Right ventricle myocardium inferior (tissue), 1 donor: ENCODE data around the gene LAMA1. TPM values are rescaled to one million over a fixed set of nuclear protein-coding genes. Genes with fewer than 3 reads are reported as not detected.
"Not testable (repeated sequence)": the region's sequence is repeated elsewhere in the genome, so short reads cannot be mapped to it uniquely, and the experiment has no call there.

Source experiments
- ATAC-seq: fragments of 200-7000 bp; cut with Tn5 transposase; one replicate; pipeline ENCODE4 v1.9.1; 2020; ENCODE audit warnings: mild to moderate bottlenecking, moderate library complexity
- DNase-seq: peaks from one replicate; pipeline ENCODE4 v3.0.0; 2021; ENCODE audit errors: missing footprints
- intact Hi-C: fragments of 100-400 bp; cut with DNase I; formaldehyde crosslinking; loops from one replicate; pipeline ENCODE4 v1.11.0; 2022
- total RNA-seq: library from RNA; stranded (reverse); fragmentation: NEBNext Ultra II Directional; extraction: Animal tissue kit (Norgen Biotek cat#: 25700); gene quantifications from one replicate; pipeline ENCODE4 v1.2.1, GENCODE V29; 2021
- donor health status: DM: no; HTN: yes; CAD: no; lungs with severe emphysema.

Gene LAMA1
- total RNA-seq, 1 donor from 2014 or later = not detected

DNA sequence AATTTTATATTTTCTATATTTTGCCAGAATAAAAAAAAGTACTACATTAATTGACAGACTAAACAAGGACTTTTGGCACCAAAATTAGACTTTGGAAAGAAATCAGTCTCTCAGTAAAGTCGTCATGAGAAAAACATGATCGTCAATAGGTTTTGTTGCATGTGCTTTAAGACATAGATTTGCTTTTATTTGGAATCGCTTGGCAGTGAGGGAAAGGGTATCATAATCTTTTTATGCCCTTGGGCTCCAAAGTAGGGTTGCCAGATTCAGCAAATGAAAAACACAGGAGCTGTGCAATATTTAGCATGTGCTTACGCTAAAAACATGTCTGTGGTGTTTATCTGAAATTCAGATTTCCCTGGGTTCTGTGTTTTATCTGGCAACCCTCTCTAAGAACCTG is 177.6 kb downstream of the LAMA1 start:
- ATAC-seq = no peak
- no peak for DNase-seq
- intact Hi-C loops = no loop called here

DNA sequence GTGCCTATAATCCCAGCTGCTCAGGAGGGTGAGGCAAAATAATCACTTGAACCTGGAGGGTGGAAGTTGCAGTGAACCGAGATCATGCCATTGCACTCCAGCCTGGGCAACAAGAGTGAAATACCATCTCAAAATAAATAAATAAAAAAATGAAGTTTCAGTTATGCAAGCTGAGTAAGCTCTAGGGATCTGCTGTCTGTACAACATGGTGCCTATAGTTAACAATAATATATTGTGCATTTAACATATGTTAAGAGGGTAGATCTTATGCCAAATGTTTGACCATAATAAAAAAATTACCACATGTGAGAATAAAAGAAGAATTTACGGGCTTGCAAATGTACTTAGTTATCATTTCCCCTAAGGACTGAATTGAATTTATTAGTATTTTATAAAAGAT is 179.2 kb downstream of the LAMA1 start:
- ATAC-seq, intact Hi-C loops, DNase-seq: not testable (repeated sequence)

DNA sequence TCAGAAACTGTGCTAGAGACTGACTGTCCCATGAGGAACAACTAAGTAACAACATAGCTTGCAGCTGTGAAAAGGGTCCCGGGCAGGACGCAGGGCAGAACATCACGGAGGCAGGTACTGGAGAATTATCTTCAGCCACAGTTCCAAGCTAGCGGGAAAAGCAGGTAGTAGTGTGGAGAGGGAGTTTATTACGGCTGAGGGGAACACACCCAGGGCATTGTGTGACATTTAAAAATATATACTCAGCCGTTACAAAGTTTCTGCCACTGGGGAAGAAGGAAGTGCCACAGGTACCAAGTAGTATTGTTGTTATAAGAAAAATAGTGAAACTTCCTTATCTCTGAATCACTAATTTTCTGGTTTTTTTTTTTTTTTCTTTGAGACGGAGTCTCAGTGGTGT is 179.6 kb downstream of the LAMA1 start:
- ATAC-seq (no peak), DNase-seq (no peak)
- intact Hi-C loops = no loop called here

DNA sequence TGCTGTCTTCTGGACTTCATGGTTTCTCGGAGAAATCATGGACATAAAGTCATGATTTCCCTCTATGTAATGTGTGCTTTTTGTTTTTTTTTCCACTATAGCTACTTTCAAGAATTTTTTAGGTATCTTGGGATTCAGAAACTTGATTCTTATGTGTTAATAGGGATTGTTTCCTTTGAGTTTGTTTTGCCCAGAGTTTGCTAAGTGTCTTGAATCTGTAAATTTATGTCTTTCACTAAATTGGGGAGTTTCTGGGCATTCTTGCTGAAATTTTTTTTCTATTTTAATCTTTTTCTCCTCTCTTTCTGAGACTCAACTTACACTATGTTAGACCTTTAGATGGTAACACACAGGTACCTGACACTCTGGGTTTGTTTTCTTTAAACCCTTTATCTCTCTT is 182.7 kb downstream of the LAMA1 start:
- intact Hi-C loops = no loop called here
- no peak for DNase-seq
- ATAC-seq = no peak

DNA sequence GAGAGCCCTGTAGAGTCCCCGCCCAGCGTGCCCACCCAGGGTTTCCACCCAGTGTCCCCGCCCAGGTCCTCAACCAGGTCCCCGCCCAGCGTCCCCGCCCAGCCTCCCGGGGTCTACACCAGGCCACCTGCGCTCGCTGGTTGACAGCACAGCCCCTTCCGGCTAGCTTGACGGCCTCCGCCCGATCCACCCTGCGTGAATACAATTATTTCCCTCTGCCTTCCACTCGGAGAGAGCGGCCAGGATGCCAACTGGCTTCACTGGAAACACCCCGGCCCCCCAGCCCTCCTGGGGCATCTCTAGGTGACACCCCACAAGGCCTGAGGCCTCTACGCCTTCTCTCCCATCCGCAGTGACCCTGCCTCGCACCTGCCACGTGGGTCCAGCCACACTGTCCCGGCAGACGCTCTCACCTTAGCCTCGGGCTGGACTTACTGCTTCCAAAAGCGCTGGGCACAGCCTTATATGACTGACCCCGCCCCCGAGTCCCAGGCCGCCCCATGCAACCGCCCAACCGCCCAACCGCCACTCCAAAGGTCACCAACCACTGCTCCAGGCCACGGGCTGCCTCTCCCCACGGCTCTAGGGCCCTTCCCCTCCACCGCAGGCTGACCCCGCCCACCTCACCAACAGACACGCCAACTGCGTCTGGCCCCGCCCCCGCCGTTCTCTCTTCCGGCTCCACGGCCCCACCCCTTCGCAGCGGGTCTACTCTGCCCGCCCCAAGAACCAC is 188.1 kb downstream of the LAMA1 start:
- intact Hi-C loops = no loop called here
- ATAC-seq (no peak), DNase-seq (peak; percentile 73)

DNA sequence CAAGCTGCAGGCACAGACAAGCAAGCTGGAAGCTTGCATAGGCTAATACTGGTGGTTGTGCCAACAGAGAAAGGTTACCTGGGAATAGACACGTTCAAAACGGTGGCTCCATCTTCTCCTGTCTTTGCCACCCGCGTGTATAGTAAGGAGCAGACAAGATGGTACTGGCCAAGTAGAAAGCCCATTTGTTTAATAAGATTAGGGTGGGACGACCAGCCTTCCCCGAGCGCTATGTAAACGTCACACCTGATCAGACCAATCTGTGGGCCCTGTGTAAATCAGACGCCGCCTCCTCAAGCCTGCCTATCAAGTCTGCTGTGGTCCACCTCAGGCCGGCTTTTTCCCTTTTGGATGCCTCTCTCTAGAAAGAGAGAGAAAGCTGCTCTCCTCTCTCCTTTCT is 189.2 kb downstream of the LAMA1 start:
- intact Hi-C loops = no loop called here
- ATAC-seq (no peak), DNase-seq (no peak)

DNA sequence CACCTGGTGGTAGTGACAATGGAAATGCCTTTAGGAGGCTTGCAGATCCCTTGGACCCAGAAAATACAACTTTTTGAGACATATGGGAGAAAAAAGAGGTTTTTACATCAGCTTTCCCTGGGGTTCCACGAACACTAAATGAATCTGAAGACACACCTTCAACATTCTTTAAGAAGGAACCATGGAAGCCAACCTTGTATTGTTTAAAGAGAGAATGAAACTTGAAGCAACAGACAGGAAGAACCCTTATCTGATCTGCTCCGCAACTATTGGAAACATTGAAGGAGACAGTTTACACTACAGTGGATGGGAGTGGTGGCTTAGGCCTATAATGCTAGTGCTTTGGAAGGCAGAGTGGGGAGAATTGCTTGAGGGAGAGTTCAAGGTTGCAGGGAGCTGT is 190.4 kb downstream of the LAMA1 start:
- intact Hi-C loops = no loop called here
- ATAC-seq (no peak), DNase-seq (no peak)

DNA sequence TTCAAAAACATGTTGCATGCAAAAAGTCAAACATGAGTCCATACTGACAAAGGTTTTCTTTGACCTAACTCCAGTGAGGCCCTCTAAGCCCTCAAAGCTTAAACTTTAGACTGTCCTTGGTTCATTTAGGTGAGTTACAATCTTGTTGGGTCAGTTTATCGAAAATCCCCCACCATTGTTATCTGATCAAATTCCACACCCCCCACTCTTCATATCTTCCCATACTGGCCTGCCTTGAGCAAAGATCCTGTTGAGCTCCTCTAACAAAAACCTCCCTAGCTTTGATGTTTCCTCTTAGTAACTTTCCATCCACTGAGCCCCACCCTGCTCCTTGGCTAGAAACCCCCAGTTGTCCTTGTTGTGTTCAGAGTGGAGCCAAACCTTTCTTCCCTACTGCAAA is 194.4 kb downstream of the LAMA1 start:
- ATAC-seq (no peak), DNase-seq (no peak)
- intact Hi-C loops = loop anchor here (5.0 kb wide), 1 partner anchor 254 kb away; no protein-coding TSS in a partner anchor

DNA sequence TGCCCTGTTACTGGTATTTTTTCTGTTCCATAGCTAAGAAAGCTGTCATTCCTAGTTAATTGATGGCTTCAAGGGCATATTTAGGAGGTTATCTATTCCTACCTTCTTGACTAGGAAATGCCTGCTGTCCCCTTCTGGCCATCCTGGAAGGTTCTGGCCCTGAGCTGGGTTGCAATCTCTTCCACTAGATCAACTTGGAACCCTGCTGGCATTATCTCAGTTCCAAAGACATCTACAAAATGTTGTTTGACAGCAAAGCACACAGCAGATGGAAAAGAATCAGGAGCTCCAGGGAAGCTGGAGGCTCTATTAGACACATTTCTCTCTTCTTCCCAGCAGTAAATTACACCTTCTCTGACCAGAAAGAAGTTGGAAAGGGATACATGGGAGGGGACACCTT is 196.0 kb downstream of the LAMA1 start:
- DNase-seq (no peak), ATAC-seq (no peak)
- intact Hi-C loops = loop anchor here (5.0 kb wide), 1 partner anchor 256 kb away; no protein-coding TSS in a partner anchor

DNA sequence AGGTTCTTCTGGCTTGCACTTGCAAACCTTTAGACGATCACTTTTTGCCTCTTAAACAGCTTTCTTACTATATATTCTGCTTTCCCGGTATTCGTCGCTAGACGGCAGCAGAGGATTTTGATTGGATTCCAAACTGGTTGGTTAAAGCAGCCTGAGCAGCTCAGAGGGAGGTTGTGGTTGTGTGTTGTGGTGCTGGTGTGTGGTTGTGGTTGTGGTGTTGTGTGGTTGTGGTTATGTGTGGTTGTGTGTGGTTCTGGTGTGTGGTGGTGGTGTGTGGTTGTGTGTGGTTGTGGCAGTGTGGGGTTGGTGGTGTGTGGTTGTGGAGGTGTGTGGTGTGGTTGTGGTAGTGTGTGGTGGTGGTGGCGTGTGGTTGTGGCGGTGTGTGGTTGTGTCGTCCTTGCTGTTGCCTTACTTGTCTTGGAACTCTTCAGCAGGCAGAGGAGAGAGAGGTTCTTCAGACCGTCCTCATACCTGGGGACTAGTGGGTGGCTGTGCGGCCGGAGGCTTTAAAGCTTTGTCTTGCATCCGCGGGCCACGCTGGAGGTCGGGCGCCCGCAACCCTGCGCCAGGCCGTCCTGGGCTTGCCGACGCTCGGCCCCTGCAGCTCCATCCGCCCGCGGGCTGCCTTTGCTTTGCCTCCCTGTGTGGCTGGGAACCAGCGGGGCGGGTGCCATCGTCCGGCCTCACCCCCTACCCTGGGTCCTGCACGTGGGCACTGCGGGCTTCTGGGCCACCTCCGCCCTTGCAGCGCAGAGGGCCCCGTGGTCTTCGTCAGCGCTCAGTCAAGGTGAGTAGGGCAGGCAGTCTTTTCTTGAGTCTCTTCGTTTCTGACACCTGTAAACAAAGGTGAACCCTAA is 197.3 kb downstream of the LAMA1 start:
- ATAC-seq (peak; percentile 23), DNase-seq (no peak)
- intact Hi-C loops = loop anchor here (5.0 kb wide), 1 partner anchor 257 kb away; no protein-coding TSS in a partner anchor

DNA sequence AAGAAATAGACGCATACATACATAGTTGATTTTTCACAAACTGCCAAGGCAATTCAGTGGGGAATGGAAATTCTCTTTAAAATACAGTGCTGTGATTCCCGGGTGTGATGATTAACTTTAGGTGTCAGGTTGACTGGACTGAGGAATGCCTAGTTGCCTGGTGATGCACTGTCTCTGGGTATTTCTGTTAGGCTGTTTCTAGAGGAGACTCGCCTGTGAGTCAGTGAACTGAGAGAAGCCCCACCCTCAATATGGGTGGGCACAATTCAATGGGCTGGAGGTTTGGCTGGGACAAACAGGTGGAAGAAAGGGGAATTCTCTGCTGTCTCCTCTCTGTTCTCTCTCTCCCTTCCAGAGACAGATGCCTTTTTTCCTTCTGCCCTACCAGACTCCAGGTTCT is 200.5 kb downstream of the LAMA1 start:
- DNase-seq (no peak), ATAC-seq (no peak)
- intact Hi-C loops = no loop called here

DNA sequence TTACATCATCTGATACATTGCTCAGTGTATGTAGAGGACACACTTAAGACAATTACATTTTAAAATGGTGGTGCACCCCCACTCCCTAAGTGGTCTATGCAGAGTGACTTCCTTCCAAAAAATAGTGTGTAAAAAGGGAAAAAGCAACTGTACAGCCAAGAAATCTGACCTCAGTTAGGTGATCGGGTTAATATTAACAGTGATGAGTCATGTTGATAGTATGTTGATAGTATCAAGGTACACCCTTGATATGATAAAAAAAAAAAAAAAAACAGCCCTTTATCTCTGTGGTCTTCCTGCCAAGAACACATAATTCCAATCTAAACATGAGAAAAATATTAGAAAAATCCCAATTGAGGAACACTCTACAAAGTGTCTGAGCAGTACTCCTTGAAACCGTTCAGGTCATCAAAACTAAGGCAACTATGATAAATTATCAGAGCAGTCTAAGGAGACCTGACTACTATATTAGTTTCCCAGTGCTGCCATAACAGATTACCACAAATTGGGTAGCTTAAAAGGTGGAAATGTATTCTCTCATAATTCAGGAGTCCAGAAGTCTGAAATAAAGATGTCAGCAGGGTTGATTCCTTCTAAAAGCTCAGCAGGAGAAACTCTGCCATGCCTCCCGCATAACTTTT is 216.2 kb downstream of the LAMA1 start:
- DNase-seq (no peak), ATAC-seq (no peak)
- intact Hi-C loops = no loop called here

DNA sequence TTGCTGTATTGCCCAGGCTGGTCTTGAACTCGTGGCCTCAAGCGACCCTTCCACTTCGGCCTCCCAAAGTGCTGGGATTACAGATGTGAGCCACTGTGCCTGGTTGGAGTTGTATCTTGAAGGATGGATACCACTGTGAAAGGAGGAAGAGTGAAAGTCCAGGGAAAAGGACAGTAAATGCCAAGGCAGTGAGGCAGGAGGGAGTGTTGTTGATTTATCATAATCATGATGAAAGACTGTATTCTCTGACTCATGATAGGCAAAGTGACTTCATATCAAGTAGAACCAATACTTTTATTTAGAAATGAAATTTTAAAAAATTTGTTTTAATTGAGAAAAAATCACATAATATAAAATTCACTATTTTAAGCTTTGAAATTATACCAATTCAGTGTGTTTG is 225.8 kb downstream of the LAMA1 start:
- ATAC-seq (no peak), DNase-seq (no peak)
- intact Hi-C loops = no loop called here

Other genes with a start within 250 kb of the LAMA1 start
- not detected for gene LRRC30, start 113.3 kb upstream of the LAMA1 start, total RNA-seq